ENCODE data around the gene RUNX2.

The RUNX2 gene

GRCh38 chr6:45607798-45608197 is 279.7 kb downstream of the RUNX2 start:
- Histone ChIP-seq H3K27ac (peak overlapping the region; percentile 91), H2AFZ (ENCODE audit: low read depth) (no peak overlapping the region; the same call in 1 of the 2 replicates), H3K79me2 (ENCODE audit: insufficient read depth, low read depth) (no peaks in the 10 kb centered on the region), H3K4me2 (peak overlapping the region; percentile 91), H3K9ac (peak overlapping the region; percentile 63), H3K27me3 (ENCODE audit: insufficient read depth, low read depth) (0 out of 2 replicates have a peak, but pooled peaks cover under 1% of the 10 kb centered on the region), H4K20me1 (ENCODE audit: insufficient read depth) (no peaks in the 10 kb centered on the region), H3K4me3 (IDR thresholded peaks at IDR 0.05; ENCODE audit: insufficient read depth, low read depth, low read length) (no peak overlapping the region), H3K4me1 (ENCODE audit: low read depth, poor library complexity, severe bottlenecking) (peaks cover 77% of the 10 kb centered on the region), H3K36me3 (ENCODE audit: insufficient read depth) (no peaks in the 10 kb centered on the region)
- no peak for TF ChIP-seq CTCF (conservative IDR thresholded peaks at IDR 0.05; ENCODE audit: low read depth, low read length)

- Histone ChIP-seq H3K4me3 (IDR thresholded peaks at IDR 0.05; ENCODE audit: insufficient read depth, low read depth, low read length) (no peak overlapping the region), H3K36me3 (ENCODE audit: insufficient read depth) (no peaks in the 10 kb centered on the region), H3K27me3 (ENCODE audit: insufficient read depth, low read depth) (0 out of 2 replicates have a peak, but pooled peaks cover 4% of the 10 kb centered on the region), H3K4me1 (ENCODE audit: low read depth, poor library complexity, severe bottlenecking) (peaks cover 81% of the 10 kb centered on the region), H4K20me1 (ENCODE audit: insufficient read depth) (no peaks in the 10 kb centered on the region), H3K79me2 (ENCODE audit: insufficient read depth, low read depth) (no peaks in the 10 kb centered on the region), H2AFZ (ENCODE audit: low read depth) (peak overlapping the region; percentile 39; the same call in 1 of the 2 replicates), H3K9ac (peak overlapping the region; percentile 63), H3K27ac (peak overlapping the region; percentile 91), H3K4me2 (peak overlapping the region; percentile 91)
- no peak for TF ChIP-seq CTCF (conservative IDR thresholded peaks at IDR 0.05; ENCODE audit: low read depth, low read length)
Observed at GRCh38 chr6:45608252-45608913, 280.3 kb downstream of the RUNX2 start.

GRCh38 chr6:45609141-45609638 is 281.1 kb downstream of the RUNX2 start:
- Histone ChIP-seq H3K36me3 (ENCODE audit: insufficient read depth) (no peaks in the 10 kb centered on the region), H3K4me1 (ENCODE audit: low read depth, poor library complexity, severe bottlenecking) (peaks cover 89% of the 10 kb centered on the region), H3K4me3 (IDR thresholded peaks at IDR 0.05; ENCODE audit: insufficient read depth, low read depth, low read length) (no peak overlapping the region), H3K27ac (peak overlapping the region; percentile 91), H2AFZ (ENCODE audit: low read depth) (peak overlapping the region; percentile 39; the same call in 1 of the 2 replicates), H3K4me2 (peak overlapping the region; percentile 91), H3K27me3 (ENCODE audit: insufficient read depth, low read depth) (0 out of 2 replicates have a peak, but pooled peaks cover 4% of the 10 kb centered on the region), H4K20me1 (ENCODE audit: insufficient read depth) (no peaks in the 10 kb centered on the region), H3K9ac (peak overlapping the region; percentile 63; the same call in 1 of the 2 replicates), H3K79me2 (ENCODE audit: insufficient read depth, low read depth) (no peaks in the 10 kb centered on the region)
- TF ChIP-seq CTCF (conservative IDR thresholded peaks at IDR 0.05; ENCODE audit: low read depth, low read length), result no peak

GRCh38 chr6:45610374-45610773 is 282.2 kb downstream of the RUNX2 start:
- H4K20me1 ChIP-seq (ENCODE audit: insufficient read depth), result no peaks in the 10 kb centered on the region
- H3K9ac ChIP-seq, result no peak overlapping the region
- no peak overlapping the region for H3K4me3 ChIP-seq (IDR thresholded peaks at IDR 0.05; ENCODE audit: insufficient read depth, low read depth, low read length)
- H3K4me2 ChIP-seq, result peak overlapping the region; percentile 91; the same call in 1 of the 2 replicates
- H2AFZ ChIP-seq (ENCODE audit: low read depth), result no peak overlapping the region
- TF ChIP-seq CTCF (conservative IDR thresholded peaks at IDR 0.05; ENCODE audit: low read depth, low read length), result no peak
- no peaks in the 10 kb centered on the region for H3K36me3 ChIP-seq (ENCODE audit: insufficient read depth)
- 0 out of 2 replicates have a peak, but pooled peaks cover 4% of the 10 kb centered on the region for H3K27me3 ChIP-seq (ENCODE audit: insufficient read depth, low read depth)
- peaks cover 92% of the 10 kb centered on the region for H3K4me1 ChIP-seq (ENCODE audit: low read depth, poor library complexity, severe bottlenecking)
- H3K79me2 ChIP-seq (ENCODE audit: insufficient read depth, low read depth), result no peaks in the 10 kb centered on the region
- peak overlapping the region; percentile 91; the same call in 1 of the 2 replicates for H3K27ac ChIP-seq
